NCI-H2171 (cell line): ENCODE measurements around the gene ERGIC1.
A peak's percentile ranks its signal among the peaks of the same experiment; 100 is the strongest.
"Not testable (repeated sequence)": the region's sequence is repeated elsewhere in the genome, so short reads cannot be mapped to it uniquely, and the experiment has no call there.

Source experiments
- DNase-seq: peaks from one replicate; lab custom pipeline; 2025; lab: John Stamatoyannopoulos, UW

ERGIC1 gene, protein sequence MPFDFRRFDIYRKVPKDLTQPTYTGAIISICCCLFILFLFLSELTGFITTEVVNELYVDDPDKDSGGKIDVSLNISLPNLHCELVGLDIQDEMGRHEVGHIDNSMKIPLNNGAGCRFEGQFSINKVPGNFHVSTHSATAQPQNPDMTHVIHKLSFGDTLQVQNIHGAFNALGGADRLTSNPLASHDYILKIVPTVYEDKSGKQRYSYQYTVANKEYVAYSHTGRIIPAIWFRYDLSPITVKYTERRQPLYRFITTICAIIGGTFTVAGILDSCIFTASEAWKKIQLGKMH

DNA sequence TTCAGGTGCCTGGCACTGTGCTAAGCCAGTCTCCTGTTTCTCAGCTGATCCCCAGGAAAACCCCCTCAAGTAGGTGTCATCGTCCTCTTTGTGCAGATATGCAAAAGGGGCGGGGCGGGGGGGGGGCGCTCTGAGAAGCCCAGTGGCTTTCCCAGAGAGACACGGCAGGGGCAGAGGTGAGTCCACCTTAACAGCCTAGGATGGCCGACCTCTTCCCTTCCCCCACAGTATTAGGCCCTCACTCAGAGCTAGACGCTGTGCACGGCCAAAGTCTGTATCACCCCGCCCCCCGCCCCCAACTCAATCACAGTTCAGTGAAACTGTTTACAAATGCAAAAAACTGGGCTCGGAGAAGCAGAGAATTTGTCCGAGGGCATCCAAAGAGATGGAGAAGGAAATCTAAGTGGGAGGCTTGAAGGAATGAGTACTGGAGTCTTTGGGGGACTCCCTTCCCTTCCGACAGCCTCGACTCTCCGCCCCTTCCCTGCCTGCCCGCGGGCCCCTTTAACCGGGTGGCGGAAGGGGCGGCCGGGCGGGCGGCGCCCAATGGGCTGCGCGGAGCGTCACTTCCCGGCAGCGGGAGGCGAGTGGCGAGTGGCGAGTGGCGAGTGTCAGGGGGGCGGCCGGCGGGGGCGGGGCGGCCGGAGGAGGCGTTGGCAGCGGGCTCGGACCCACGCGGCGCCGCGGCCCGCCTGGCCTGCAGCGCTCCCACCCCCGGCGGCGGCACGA is at the start of gene ERGIC1:
TSS of gene ERGIC1 (plus strand) at position 566 of the 729 bp plus-strand sequence. CDS start at position 729, 163 bp downstream.
- no peak for DNase-seq

GRCh38 chr5:172785429-172786088 is 48.5 kb upstream of the ERGIC1 start:
- no peak for DNase-seq

DNA sequence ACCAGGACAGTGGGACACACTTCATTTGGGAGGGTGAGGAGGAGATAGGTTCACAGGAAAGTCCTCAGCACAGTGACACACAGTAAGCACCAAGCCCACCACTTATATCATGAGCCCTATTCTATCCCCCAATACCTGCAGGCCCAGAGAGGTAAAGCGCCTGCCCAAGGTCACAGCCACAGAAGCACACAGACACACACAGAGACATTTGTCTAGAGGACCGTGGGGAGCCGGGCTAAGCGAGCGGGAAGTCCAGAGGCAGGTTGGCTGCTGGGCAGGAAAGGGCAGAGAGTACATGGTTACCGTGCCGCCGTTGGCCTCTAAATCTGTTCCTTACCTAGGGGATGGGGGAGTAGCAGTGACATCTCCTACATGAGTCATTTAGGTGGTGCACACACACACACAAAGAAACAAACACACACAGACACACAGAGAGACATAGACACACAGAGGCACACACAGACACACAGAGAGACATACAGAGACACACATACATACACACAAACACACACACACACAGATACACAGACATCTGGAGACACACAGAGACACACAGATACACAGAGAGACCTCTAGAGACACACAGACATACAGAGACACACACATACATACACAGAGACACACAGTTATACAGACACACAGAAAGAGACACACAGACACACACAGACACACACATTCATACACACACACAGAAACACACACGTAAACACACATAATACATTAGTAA is 47.2 kb upstream of the ERGIC1 start:
- DNase-seq = no peak

- not testable (repeated sequence) for DNase-seq
Measured at GRCh38 chr5:172787538-172787937, 46.5 kb upstream of the ERGIC1 start.

GRCh38 chr5:172788771-172789686 is 45.0 kb upstream of the ERGIC1 start:
- DNase-seq = no peak

- DNase-seq = no peak
Measured at GRCh38 chr5:172789687-172790495, 44.2 kb upstream of the ERGIC1 start.

DNA sequence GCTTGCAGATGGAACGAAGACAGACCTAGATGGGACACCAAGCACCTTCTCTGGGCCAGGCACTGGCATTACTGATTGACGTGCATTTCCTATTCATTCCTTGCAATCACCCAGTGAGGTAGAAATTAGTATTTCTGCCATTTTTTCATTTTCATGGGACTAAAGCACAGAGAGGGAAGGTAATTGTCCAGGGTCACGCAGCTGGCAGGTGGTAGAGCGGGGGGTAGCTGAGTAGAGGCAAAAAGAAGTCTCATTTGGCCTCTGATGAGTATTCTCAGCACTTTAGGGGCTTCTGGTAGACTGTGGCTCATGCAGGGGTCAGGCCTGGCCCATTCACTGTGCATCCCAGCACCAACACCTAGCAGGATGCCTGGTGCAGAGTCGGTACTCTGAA is 43.6 kb upstream of the ERGIC1 start:
- DNase-seq = no peak

DNA sequence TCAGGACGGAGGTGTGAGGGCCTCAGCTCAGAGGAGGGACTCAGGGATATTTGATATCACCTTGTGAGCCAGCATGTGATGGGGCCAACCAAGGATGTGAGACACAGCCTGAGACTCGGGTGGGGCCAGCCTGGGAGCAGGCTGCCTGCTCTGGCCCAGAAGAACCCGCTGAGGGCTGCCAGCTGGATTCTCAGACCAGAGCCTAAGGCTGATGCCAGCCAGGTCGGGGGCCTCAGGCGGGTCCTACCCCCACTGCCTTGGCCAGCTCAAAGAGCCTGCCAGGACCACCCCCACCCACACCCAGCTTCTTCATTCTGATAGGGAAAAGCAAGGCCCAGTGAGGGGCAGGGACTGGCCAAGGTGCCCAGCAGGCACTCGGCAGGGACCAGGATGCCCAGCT is 42.8 kb upstream of the ERGIC1 start:
- no peak for DNase-seq

GRCh38 chr5:172791726-172792445 is 42.2 kb upstream of the ERGIC1 start:
- DNase-seq = no peak

DNA sequence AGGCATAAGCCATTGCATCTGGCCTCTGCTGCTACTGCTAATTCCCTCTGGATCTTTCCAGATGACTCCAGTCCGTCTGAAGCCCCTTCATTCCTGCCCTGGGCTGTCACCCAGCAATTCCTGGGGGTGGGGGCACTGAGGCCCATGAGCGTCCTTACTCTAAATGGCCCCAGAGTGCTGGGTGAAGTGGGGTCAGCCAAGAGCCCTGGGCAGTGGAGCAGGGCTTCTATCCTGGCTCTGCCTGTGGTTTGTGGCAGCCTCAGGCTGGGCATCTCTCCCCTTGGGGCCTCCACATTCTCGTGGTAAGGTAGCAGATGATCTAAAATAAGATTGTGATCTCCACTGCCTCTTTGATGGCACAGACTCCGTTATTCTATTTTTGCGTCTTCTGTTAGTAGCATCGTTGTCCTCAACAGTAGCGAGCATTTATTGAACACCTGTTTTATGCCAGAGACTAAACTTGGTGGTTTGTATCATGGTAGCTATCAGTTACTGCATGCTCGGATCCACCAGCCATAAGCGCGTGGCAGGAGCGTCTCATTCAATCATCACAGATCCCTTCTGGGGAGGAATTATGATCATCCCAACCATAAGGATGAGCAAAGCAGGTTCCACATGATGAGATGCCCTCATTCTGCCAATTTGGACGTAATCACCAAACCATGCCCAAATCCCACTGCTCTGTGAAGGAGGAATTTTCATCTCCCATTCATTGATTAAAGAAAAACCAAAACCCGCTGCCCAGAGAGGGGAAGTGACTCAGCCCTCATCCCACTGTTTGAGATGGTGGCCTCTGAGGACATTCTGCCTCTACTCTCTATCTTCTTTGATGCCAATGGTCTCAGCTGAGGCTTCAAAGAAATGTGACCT is 41.1 kb upstream of the ERGIC1 start:
- DNase-seq = no peak

DNA sequence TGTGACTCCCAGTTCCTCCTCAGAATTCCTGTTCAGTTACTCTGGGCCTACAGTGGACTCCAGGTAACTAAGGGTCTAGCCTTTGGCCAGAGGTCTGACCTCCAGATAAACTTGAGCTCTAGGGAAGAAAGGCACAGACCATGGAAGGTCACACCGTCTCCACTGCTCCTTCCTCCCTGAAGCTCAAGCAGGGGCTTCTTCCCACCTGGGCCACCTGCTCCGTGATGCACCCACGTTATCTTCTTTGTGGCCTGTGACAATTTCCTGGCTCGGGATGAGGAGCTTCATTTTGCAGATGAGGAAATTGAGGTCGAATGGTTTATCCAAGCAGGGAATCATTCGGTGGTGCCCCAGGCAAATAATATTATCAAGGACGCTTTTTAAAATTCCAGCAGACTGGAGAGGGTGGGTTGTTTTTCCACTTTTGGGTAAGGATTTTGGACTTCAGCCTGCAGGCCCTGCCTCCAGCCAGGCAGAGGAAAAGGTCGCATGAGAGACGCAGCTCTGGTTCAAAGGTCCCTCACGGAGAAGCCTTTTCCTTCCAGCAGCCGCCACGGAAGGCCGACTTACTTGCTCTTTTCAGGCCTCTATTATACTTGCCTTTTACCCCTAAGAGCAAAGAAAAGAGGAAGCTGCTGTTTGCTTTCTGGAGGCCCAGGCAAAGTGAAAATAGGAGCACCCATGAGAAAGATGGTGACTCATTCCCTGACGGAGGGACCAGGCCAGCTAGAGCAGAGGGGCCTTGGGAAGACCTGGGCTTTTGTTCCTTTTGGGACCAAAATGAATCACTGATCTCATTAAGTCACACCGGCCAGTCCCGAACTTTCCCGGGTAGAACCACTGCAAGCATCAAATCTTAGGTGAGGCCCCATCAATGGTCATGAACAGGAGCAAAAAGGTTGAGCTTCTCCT is 40.2 kb upstream of the ERGIC1 start:
- no peak for DNase-seq

DNA sequence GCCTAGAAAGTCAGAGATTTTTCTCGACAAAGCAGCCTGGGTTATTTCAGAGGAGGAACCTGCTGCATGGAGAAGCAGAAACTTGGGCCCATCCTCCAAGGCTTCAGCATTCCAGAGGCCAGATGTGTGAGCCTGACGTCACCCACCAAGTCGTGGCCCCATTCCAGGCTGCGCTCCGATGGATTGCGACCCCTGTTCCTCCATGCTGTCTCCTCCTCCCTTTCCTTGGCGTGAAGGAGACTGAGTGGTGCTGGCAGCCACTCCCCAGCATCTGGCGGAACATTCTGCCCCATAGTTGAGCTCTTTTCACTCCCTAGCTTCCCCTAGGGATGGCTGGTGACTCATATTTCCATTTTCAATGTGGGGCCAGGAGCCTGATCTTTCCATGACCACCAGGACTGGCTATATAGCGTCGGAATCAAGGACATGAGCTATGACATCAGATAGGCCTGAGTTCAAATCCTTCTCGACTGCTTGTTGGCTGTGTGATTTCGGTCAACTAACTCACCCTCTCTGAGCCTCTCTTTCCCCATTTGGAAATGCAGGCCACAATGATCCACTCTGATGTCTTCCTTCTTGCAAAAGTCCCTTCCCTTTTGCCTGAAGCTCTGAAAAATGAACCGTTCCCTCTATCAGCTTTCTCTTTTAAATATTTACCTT is 38.6 kb upstream of the ERGIC1 start:
- peak; percentile 72 for DNase-seq

DNA sequence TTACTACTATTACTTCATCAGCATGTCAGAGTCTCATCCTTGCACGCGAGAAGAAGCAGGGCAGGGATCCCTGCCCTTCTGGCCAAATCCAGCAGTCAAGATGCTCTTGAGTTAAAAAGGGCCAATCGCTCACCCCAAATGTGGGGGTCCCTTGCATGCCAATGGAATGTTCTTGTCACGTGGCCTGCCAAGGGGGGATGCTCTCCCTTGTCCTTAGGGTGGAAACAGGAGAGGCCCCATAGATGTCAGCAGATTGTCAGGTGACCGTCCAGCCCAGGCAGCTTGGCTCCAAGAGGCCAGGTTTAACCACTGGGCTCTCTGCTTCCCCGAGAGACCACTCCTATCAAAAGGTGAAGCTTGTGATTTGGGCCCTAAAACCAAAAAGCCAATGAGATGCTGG is 37.7 kb upstream of the ERGIC1 start:
- no peak for DNase-seq

DNA sequence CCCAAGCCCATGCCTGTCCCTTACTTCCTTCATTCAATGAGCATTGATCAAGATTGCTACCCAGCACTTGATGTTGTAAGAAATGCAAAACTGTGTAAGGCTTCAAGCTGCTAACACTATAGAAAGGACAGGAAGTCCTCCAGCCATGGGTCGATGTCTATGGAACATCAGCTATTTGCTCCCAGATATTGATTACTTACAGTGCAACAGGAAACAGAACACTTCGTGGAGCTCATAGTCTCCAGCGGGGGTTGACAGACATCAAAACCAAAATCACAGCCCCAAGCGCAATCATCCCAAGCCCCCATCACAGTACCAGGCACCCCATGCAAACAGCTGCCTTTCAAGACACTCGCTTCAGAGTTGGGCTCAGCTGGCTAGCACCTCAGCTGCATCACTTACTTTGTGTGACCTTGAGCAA is 36.3 kb upstream of the ERGIC1 start:
- no peak for DNase-seq

DNA sequence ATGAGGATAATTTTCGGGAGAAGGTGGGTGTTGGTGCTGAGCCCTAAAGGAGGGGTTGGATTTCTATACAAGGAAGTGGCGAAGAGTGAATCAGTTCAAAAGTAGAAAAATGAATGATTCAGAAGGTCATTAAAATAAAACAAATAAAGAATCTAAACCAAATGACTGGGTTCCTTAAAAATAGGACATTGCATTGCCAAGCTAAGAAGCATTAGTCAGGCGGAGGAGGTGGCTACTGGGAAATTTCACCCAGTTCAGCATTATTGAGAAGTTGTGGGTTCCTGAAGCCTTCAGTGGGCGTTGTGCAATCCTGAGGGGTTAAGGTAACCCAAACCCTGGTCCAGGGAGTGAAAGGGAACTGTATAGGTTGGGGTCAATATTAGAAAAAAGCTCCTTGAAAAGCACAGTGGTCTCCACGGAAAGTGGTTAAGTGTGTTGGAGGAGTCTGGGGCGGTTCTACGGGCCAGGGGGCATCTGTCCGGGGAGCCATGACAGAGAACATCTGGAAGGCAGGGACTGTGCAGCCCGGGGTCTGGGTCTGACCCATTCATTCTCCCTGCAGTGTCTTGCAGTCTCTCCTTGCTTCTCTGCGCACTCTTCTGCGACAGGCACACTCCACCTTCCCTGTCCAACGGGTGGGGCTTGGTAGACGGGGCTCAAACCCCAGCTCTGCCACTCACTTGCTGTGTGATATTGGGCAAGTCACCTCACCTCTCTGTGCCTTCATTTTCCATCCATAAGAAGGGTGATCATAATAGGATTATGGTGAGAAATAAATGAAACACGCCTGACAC is 35.4 kb upstream of the ERGIC1 start:
- DNase-seq = no peak

GRCh38 chr5:172799416-172799815 is 34.6 kb upstream of the ERGIC1 start:
- no peak for DNase-seq
